Pancreas (tissue), 10 donors: Measurements from ENCODE around the gene LMBRD2. TPM values are rescaled to one million over a fixed set of nuclear protein-coding genes. Genes with fewer than 3 reads are reported as not detected.

Experiments used
- ATAC-seq, 4 donors: fragments of 200-7000 bp; cut with Tn5 transposase; one replicate each; pipeline versions ENCODE4 v1.8.0 to v1.9.1; 2020; ENCODE audit warnings: mild to moderate bottlenecking in 4 of 4, moderate library complexity in 4 of 4
- DNase-seq, 6 donors: peaks; one replicate each; pipeline ENCODE4 v3.0.0-alpha.2; 2020
- FAIRE-seq: peaks from 2 replicates; lab custom pipeline; 2012; peaks lifted over from hg19 to GRCh38; lab: Jason Lieb, UNC
- H3K27ac ChIP-seq, 4 donors: fragments of 200-600 bp; sonication (generic); 1 replicate in 3 of 4; 2 replicates in 1 of 4; pipeline versions ENCODE4 v1.5.0 to v1.8.0; 2020
- H3K27me3 ChIP-seq, 4 donors: fragments of 200-600 bp; one replicate each; pipeline ENCODE4 v1.8.0; 2021
- H3K36me3 ChIP-seq, 3 donors: fragments of 200-600 bp; sonication (generic) in 1 of 3; one replicate each; pipeline versions ENCODE4 v1.5.0 to v1.8.0; 2020 to 2021
- H3K4me1 ChIP-seq, 3 donors: fragments of 200-600 bp; one replicate each; pipeline ENCODE4 v1.8.0; 2021
- H3K4me3 ChIP-seq, 4 donors: fragments of 200-600 bp; sonication (generic) in 2 of 4; one replicate each; pipeline versions ENCODE4 v1.5.0 to v1.8.0; 2020 to 2021
- H3K9me3 ChIP-seq, 4 donors: fragments of 200-600 bp; one replicate each; pipeline ENCODE4 v1.8.0; 2021
- WGBS, 2 donors: extraction: QIAGEN DNeasy Blood & Tissue Kit; methylation state at CpG; one replicate each; pipeline ENCODE4 v1.1.7; 2013; 5-methylcytosine and 5-hydroxymethylcytosine counted together
- intact Hi-C, 3 donors: fragments of 100-400 bp; cut with DNase I; formaldehyde crosslinking; loops; one replicate each; pipeline versions ENCODE4 v1.11.1 to v1.14.2; 2022
- polyA plus RNA-seq, 2 donors: library from polyadenylated mRNA; stranded (reverse); fragments of 200-250 nt; gene quantifications; one replicate each; pipeline ENCODE4 v1.2.3, GENCODE V29; 2013
- total RNA-seq, 6 donors: library from RNA; stranded (reverse); fragmentation: NEBNext Ultra II Directional in 4 of 6; extraction: Animal tissue kit (Norgen Biotek cat#: 25700) in 4 of 6; gene quantifications; one replicate each; pipeline versions ENCODE4 v1.2.1 to v1.2.4, GENCODE V29; 2021 to 2023
- TF ChIP-seq, protein P1 (sequence below), 4 donors: fragments of 200-600 bp; sonication (generic) in 3 of 4; IDR thresholded peaks; one replicate each; pipeline versions ENCODE4 v1.5.0 to v1.8.0; 2021; ENCODE audit warnings: antibody characterized with exemption in 4 of 4
- donor health status: healthy with polysubstance abuse.
- donor health status: DM: no; HTN: no; CAD: no; lungs with moderate emphysema.
- donor health status: DM: no; HTN: no; CAD: no.
- donor health status: control.
- donor health status: control.
- donor health status: Bipolar disorder and iron deficiency.
- donor health status: DM: yes; HTN: yes; CAD: no.
- donor health status: DM: no; HTN: no; CAD: no.
- donor health status: DM: no; HTN: no; CAD: no.
- donor health status: DM: yes; HTN: yes; CAD: no.

The LMBRD2 gene
- total and polyA plus RNA-seq, 8 donors = 1.0 to 8.3 (median 6.1) TPM

- Histone ChIP-seq H3K36me3 (no peaks in the 10 kb centered on the region), H3K4me3 (no peak overlapping the region), H3K9me3 (no peaks in the 10 kb centered on the region), H3K27ac (no peak overlapping the region), H3K4me1 (no peaks in the 10 kb centered on the region), H3K27me3 (peaks cover 0 to 3% (median 0%) of the 10 kb centered on the region in 4 donors)
- TF ChIP-seq, protein P1, sequence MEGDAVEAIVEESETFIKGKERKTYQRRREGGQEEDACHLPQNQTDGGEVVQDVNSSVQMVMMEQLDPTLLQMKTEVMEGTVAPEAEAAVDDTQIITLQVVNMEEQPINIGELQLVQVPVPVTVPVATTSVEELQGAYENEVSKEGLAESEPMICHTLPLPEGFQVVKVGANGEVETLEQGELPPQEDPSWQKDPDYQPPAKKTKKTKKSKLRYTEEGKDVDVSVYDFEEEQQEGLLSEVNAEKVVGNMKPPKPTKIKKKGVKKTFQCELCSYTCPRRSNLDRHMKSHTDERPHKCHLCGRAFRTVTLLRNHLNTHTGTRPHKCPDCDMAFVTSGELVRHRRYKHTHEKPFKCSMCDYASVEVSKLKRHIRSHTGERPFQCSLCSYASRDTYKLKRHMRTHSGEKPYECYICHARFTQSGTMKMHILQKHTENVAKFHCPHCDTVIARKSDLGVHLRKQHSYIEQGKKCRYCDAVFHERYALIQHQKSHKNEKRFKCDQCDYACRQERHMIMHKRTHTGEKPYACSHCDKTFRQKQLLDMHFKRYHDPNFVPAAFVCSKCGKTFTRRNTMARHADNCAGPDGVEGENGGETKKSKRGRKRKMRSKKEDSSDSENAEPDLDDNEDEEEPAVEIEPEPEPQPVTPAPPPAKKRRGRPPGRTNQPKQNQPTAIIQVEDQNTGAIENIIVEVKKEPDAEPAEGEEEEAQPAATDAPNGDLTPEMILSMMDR (IDR thresholded peaks at IDR 0.05) = no peak
- no peak for DNase-seq
- 23 to 25% methylated on average over 13 of the region's 13 CpGs for WGBS, 2 donors
- intact Hi-C loops = no loop called here
- ATAC-seq = no peak
- FAIRE-seq = no peak
Observed at GRCh38 chr5:36066001-36066539, 85.6 kb downstream of the LMBRD2 start.

DNA sequence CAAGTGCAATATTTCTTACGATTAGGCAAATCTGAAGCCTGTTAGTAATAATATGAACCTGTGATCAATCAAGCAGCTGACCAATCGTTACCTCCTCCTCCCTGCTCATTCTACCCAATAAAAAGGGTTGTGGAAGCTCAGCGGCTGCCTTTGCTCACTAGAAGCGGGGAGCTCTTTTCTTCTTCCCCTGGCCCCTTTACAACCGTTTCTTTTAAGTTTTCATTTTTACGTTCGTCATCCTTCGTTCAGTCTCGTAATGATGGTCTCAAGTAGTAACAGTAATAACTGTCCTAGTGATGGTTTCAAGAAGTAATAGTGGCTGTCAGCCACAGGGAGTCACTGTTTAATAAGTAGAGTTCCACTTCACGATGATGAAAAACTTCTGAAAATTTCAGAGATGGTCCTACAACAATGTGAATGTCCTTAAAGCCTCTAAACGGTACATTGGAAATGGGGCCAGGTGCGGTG lies 91.2 kb downstream of the LMBRD2 start:
- 66 to 78% methylated on average over 12 of the region's 12 CpGs for WGBS, 2 donors
- TF ChIP-seq, protein P1 (IDR thresholded peaks at IDR 0.05) = no peak

DNA sequence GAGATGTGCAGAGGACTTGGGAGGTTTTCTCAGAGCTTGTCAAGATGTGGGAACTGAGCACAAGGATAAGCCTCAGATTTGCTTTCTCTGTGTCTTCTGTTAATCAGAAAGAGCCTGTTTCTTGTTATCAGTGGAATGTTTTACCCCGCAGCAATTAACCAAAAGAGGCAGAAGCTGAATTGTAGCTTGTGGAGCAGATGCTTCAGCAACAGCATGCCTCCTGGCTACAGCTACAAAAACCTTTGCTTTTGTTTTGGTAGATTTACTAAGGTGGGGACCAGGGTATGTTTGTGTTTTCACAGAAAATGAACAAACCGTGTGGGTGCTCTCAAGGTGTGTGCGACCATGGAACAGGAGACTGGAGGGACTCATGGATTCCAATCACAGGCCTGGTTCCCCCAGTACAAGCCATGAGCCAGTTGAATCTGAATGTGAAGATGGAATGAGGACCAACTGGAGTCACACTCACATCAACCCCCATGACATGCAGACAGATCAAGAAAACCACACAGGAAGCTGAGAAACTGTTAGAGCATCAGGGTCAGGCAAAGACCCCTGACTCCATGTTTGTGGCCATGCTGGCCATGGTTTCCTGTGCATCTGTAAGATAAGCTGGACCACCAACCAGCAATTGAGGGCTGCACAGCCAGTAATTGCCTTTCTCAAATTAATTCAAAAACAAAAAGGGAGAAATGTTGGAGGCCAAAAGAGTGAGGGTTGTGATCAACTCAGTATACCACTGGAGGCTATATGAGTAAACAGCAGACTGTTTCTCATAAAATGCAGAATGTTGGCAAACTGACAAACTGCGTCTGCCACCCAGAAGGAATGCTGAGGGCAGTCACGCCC lies 91.9 kb downstream of the LMBRD2 start:
- Histone ChIP-seq H3K27ac (no peak overlapping the region), H3K27me3 (no peaks in the 10 kb centered on the region), H3K9me3 (no peaks in the 10 kb centered on the region), H3K4me3 (no peak overlapping the region), H3K4me1 (no peaks in the 10 kb centered on the region), H3K36me3 (no peaks in the 10 kb centered on the region)
- ATAC-seq (no peak), FAIRE-seq (no peak), DNase-seq (no peak)
- TF ChIP-seq, protein P1 (IDR thresholded peaks at IDR 0.05) = no peak
- 56 to 65% methylated on average over 5 of the region's 5 CpGs for WGBS, 2 donors
- intact Hi-C loops = no loop called here

More for the DNA sequence above, 91.2 kb downstream of the LMBRD2 start:
- Histone ChIP-seq H3K36me3 (no peaks in the 10 kb centered on the region), H3K4me3 (no peak overlapping the region), H3K9me3 (no peaks in the 10 kb centered on the region), H3K27me3 (no peaks in the 10 kb centered on the region), H3K4me1 (no peaks in the 10 kb centered on the region), H3K27ac (no peak overlapping the region)
- intact Hi-C loops = no loop called here
- ATAC-seq (no peak), DNase-seq (no peak), FAIRE-seq (no peak)

GRCh38 chr5:36058776-36059175 lies 92.9 kb downstream of the LMBRD2 start:
- H3K36me3 ChIP-seq = no peaks in the 10 kb centered on the region
- WGBS, 2 donors = 84 to 93% methylated on average over 2 of the region's 2 CpGs
- no peak overlapping the region for H3K27ac ChIP-seq
- DNase-seq (no peak), FAIRE-seq (no peak), ATAC-seq (no peak)
- no peaks in the 10 kb centered on the region for H3K9me3 ChIP-seq
- intact Hi-C loops = no loop called here
- H3K4me1 ChIP-seq = no peaks in the 10 kb centered on the region
- H3K27me3 ChIP-seq = no peaks in the 10 kb centered on the region
- no peak overlapping the region for H3K4me3 ChIP-seq
- TF ChIP-seq, protein P1 (IDR thresholded peaks at IDR 0.05) = no peak

DNA sequence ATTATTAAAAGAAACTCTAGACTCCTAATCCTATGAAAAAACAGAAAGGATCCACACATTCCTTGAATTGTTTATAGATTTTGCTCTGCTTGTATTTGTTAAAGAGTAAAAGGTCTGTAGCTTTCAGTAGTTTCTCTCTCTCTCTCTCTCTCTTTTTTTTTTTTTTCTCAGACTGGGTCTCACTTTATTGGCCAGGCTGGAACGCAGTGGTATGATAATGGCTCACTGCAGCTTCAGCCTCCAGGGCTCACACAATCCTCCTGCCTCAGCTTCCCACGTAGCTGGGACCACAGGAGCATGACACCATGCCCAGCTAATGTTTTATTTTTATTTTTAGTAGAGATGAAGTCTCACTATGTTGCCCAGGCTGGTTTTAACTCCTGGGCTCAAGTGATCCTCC lies 94.3 kb downstream of the LMBRD2 start:
- DNase-seq = no peak
- Histone ChIP-seq H3K36me3 (no peaks in the 10 kb centered on the region), H3K27me3 (no peaks in the 10 kb centered on the region), H3K9me3 (no peaks in the 10 kb centered on the region), H3K27ac (no peak overlapping the region), H3K4me1 (no peaks in the 10 kb centered on the region), H3K4me3 (no peak overlapping the region)
- 38 to 48% methylated on average over 2 of the region's 2 CpGs for WGBS, 2 donors
- no peak for ATAC-seq
- intact Hi-C loops = no loop called here
- TF ChIP-seq, protein P1 (IDR thresholded peaks at IDR 0.05) = no peak
- no peak for FAIRE-seq
